Amygdala (tissue), 56 donors: Measurements from ENCODE around the gene SHROOM3.
"Not testable (repeated sequence)": the region's sequence is repeated elsewhere in the genome, so short reads cannot be mapped to it uniquely, and the experiment has no call there.

Source experiments
- DNase-seq, 56 donors: peaks; one replicate each; lab custom pipeline; 2025; lab: John Stamatoyannopoulos, UW

The SHROOM3 gene

DNA sequence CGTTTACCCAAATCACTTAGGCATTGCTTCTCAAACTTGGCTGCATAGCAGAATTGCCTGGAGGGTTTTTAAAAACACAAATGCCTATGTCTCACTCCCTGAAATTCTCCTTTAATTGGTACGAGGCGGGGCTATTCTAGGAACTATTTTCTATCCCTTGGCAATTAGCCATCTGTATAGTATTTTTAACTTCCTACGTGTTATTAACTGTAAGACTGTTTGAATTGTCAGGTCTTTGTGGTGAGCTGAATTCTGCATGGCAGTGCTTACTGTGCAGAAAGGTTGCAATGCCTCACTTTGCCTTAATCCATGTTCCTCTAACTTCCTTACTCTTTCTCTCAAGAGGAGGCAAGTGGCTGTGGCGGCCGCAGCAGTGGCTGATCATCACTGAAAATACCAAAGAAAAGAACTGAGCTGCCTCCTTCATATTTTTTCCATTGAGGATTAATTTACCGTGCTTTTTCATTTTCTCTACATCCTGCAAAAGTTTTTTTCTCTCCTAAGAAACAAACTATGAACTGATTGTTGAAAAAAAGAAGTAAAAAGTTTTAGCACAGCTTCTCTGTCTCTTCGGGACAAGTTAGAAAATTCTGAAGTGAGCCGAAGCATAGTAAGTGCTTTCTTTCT is at the start of gene SHROOM3:
Gene SHROOM3, plus strand, starts transcription at position 329 of the 627 bp plus-strand sequence. CDS start 824 bp downstream, outside the sequence.
- no peak for DNase-seq

DNA sequence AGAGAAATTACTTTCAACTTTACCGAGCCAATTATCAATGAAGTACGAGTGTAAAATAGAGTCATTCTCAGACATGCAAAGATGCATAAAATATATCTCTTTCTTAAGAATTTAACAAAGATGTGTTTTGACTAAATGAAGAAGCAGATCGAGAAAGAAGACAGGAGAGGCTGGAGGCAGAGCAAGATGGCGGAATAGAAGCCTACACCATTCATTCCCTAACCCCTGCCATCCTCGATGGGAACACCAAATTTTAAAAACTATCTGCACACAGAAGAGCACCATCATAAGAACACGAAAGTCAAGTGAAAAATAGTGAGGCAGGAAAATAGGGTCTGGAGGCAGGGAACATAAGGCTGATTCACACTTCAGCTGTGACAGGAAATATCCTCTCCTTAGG is 49.1 kb upstream of the SHROOM3 start:
- no peak for DNase-seq

DNA sequence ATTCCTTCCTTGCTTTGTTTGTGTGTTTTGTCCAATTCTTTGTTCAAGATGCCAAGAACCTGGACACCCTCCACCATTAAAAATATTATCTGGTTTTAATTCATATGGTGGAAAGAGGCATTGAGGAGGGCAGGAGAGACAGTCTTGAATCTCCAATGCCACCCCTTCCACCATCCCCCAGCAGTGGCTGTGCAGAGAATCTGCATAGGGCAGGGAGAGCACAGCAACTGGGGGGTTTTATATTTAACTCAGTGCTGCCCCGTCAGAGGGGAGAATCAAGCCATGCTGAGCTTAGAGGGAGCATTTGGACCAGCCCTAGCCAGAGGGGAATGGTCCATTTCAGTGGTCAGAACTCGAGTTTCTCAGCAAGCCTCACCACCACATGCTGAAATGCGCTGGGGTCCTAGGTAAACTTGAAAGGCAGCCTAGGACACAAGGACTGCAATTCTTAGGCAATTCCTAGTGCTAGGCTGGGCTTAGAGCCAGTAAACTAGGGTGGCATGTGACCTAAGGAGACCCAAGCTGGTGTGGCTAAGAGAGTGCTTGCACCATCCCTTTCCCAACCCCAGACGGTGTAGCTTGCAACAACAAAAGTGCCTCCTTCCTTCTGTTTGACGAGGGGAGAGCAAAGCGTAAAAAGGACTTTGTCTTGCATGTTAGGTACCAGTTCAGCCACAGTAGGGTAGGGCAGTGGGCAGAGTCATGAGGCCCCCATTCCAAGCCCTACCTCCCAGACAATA is 48.3 kb upstream of the SHROOM3 start:
- DNase-seq: no peak

DNA sequence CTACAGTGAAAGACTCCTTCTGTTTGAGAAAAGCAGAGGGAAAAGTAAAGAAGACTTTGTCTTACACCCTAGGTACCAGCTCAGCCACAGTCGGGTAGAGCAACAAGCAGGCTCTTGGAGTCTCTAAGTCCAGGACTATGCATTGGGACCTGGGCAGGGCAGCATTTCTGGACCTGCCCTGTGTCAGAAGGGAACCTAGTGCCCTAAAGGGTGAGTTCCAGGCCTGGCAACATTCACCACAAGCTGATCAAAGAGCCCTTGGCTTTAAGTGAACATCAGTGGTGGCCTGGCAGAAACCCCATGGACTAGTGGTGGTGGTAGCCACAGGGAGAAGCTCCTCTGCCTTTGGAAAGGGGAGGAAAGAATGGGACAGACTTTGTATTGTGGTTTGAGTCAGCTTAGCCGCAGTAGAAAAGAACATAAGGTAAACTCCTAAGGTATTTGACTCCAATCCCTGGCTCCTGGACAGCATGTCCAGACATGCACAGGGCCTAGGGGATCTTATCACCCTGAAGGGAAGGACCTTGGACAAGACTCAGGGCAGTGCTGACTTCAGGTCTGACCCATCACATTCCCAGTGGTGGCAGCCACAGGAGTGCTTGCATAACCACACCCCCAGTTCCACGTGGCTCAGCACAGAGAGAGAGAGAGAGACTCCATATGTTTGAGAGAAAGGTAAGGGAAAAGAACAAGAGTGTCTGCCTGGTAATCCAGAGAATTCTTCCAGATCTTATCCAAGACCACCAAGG is 46.7 kb upstream of the SHROOM3 start:
- DNase-seq: no peak

DNA sequence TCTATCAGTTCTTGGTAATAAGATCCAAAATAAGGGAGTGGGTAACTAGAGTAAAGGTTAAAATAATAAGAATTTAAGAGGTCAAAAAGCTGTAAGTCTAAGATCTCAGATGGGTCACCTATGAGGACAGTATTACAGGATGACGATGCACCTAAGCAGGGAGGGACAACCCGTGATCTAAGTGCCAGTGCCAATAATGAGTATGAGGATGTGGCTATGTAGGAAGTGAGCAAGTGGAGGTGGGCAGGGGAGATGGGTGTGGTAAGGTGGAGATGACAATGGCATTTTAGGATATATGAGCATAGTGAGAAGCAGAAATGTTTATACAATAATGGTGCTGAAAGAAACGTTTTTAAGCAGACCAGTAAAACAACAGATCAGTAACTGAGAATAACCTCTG is 33.4 kb upstream of the SHROOM3 start:
- no peak for DNase-seq

DNA sequence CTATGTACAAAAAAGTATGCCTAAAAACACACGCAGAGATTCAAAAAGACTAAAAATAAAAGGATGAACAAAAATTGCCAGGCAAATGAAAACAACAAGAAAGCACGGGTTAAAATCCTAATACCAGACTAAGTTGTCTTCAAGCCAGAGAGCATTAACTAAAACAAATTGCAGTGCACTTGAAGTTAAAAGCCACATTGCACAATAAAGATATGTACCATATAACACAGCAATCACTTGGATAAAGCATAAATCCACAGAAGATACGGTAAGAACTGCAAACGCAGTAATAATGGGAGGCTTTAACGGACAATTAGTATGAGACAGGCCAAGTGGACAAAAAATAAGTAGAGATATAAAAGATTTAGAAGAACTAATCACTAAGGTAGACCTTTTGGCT is 28.9 kb upstream of the SHROOM3 start:
- DNase-seq: no peak

DNA sequence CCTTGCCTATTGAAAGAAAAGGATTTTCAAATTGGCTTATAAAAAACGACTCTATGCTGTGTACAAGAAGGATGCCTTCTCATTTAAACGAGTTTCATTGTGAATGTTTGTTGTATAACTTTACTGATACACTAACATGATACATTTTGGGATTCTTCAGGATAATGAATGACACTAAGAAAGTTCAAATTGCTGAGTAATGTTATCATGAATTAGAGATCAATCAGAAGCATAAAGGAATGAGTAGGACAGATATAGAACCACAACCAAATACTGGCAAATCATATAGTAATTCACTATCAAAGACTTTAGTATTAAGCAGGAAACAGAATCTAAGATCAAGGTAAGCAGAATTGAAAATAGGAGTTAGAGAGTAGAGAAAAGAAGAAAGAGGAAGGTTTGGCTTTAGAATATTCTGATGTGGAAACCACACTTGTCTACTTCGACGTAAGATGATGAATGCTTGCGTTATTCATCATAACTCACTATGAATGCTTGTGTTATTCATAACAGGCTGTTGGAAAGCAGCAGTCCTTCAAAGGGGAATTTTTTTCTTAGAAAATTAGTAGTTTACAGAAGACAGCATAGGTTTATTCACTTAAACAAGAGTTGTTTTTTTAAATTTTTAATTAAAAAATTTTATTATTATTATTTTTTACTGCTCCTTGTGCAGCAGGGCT is 27.4 kb upstream of the SHROOM3 start:
- DNase-seq: no peak

DNA sequence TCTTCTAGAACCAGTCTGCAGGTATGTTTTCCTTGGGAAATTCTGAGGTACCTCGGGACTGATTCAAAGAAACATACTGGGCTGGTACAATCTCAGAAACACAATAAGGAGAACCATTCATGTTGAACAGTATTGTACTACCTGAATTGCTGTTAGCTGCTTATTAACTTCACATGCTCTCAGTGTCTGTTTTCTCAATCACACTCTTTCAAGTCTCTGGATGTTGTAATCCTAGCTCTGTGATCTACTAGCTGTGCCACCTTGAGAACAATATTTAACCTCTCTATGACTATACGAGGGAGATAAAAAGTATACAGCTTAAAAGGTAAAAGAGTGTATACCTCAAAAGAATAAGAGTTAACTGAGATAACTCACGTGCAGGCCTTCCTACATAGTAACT is 24.4 kb upstream of the SHROOM3 start:
- no peak for DNase-seq

DNA sequence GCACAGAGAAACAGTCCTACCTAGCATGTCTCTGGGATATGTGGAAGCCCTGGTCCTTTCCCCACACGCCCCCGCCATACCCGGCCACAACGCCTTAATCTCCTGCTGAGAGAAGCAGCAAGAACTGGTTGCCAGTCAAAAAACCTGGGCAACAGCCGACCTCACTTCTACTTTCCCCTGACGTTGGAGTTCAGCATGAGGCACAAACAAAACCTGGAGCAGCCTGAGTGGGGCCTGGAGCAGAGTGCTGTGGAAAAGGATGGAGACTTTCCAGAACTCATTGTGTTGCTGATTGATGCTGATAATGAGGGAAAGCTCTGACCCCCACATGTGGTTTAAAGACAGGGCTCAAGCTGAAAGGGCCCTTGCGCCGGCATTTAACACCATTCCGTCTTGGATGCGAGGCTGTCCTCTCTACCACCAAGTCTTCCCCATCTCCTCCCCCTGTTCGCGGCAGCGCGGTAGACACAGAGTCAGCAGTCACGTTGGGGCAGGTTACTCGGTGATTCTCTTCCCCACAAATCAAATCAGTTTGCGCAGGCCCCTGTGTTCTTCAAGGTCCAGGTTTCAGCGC is 14.8 kb upstream of the SHROOM3 start:
- DNase-seq: peak in 1 of 56 donors; percentile 15

DNA sequence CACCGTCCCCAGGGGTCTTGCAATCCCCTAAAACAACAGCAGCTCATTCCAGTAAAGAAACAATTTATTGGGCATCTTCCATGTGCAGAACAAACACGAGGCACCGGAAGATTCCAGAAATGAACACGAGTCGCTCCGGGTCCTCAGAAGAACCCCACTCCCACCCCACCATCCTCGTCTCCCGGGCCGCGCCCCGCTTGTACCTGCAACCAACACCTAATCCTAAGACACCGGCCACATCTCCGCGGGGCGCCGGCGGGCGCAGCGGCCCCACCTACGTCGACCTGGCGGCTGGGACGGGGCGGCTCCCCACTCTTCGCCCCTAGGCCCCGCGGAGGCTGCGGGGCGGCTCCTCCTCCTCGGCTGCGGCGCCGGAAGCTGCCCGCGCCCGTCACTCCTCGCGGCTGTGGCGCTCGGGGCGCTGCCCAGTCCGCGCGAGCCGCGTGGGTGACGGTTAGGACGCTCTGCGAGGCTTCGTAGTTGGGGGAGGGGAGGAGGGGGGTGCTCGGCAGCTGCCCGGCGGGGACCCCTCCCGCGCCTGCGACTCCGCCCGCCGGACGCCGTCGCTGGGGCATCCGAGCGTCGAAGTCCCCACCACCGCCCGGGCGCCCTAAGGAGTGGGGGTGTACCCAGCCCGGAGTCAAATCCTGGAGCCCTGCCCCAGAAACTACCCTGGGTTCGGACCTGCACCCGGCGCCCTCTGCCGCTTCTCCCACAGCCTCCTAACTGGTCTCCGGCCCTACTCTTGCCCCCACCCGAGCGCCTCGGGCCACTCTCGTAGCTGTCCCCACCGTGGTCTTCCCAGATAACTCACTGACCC is 14.1 kb upstream of the SHROOM3 start, which contains the start of gene CCDC158:
Gene CCDC158, minus strand, starts transcription at position 380 of the 820 bp plus-strand sequence. CDS start 17,934 bp downstream, outside the sequence.
- DNase-seq: peak in 5 of 56 donors; percentile 6 to 43 (median 15)

DNA sequence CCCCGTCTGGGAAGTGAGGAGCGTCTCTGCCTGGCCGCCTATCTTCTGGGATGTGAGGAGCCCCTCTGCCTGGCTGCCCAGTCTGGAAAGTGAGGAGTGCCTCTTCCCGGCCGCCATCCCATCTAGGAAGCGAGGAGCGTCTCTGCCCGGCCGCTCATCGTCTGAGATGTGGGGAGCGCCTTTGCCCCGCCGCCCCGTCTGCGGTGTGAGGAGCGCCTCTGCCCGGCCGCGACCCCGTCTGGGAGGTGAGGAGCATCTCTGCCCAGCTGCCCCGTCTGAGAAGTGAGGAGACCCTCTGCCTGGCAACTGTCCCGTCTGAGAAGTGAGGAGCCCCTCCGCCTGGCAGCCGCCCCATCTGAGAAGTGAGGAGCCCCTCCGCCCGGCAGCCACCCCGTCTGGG is 11.9 kb upstream of the SHROOM3 start:
- DNase-seq: not testable (repeated sequence)

DNA sequence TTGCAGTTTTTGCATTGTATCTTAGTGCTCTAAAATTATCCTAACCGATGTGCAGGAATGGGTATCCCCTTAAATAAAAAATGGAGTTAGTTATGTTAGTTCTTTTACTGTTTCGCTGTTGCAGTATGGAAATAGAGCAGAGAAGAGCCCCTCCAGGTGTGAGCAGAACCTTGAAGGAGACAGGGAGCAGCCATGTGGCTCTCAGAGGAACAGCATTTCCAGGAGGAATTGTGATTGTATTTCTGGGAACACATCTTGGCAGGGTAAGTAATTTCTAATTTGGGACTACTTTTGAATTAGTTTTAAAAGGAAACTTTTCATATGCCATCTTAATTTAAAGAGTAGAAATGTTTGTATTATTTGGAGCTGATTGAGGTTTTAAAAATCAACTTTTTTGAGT is 8.8 kb upstream of the SHROOM3 start:
- peak in 1 of 56 donors; percentile 7 for DNase-seq

DNA sequence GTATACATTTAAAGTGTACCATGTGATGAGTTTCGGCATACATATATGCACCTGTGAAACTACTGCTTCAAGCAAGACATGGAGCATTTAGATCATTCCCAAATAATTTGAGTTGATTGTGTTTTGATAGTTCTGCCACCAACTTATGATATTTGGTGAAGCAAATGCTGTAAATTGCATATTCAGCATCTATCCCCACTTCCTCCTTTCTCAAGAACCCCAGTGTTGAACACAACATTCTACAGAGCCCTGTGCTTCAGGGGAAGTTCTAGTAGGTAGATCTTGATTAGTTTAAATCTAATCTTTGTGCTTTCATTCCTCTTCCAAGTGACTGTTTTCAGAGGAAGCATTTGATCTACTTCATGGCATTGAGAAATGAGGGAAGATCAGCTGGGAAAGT is 5.4 kb upstream of the SHROOM3 start:
- no peak for DNase-seq

DNA sequence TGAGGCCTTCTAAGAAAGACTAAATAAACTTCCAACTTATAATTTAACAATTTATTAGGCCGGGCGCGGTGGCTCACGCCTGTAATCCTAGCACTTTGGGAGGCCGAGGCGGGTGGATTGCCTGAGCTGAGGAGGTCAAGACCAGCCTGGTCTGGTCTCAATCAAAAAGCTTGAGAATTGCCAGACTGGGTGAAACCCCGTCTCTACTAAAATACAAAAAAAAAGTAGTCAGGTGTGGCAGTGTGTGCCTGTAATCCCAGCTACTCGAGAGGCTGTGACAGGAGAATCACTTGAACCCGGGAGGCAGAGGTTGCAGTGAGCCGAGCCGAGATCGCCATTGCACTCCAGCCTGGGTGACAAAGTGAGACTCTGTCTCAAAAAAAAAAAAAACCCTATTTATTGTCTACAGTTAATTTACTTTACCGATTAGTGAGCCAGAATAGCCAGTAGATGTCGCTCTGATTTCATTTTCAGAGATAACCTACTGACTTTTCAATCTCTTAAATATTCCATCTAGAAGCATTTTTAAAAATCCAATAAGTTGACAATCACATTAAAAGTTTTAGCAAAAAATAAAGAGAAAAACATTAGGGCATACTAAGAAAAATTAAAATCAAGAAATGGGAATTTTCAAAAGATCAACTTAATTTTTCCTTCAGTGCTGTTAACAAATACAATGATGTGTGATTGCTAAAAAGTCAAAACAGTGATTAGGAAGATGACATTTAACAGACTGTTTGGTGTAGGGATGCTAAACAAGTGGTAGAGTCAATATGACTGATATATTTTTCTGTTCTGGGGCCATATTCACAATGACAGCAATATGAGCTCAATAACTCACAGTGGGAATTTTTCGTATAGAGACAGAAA is 4.3 kb upstream of the SHROOM3 start:
- peak in 1 of 56 donors; percentile 5 for DNase-seq

DNA sequence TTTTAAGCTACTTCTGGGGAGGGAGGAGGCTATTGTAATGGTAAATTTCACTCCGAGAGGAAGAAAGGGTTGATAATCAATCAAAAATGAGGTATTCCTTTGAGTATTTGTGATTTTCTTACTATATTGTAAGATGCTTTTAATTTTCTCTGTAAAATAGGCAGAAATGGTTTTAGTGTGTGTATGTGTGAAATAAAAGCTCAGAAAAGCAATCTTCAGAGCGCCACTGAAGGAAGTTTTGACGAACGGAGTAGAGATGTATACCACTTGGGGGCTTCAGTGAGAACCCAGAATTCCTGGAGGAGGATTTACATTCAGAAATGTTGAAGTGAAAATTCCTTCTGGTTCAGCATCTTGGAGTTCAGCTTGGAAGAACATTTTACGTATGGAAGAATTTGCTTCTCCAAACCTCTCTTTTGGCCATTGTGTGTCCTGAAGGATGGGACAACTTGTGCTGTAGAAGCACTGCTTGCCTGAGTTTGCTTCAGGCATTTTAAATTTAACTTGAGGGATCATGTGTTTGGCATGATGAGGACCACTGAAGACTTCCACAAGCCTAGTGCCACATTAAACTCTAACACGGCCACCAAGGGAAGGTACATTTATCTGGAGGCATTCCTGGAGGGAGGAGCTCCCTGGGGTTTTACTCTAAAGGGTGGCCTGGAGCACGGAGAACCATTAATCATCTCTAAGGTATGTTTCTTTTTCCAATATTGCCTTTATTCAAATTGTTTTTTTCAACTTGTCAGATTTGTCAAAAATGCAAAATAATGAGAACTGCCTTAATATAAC is 695 bp downstream of the SHROOM3 start:
- DNase-seq: no peak

DNA sequence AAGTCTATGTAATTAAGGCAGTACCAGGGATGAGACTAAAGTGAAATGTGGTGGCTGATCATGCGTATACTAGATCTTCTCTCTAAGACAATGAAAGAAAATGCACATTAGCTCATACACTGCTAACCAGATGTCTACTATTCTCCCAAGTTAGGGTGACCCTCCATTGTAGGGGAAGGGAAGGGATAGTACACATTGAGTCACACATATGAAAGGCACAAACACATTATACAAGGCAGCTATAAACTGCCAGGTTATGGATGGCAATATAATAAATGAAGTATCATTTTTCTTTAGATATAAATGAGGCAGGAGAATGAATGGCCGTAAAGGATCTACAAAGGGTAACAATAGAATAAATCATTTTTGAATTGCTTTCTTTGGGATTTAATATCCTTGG is 4.5 kb downstream of the SHROOM3 start:
- no peak for DNase-seq

DNA sequence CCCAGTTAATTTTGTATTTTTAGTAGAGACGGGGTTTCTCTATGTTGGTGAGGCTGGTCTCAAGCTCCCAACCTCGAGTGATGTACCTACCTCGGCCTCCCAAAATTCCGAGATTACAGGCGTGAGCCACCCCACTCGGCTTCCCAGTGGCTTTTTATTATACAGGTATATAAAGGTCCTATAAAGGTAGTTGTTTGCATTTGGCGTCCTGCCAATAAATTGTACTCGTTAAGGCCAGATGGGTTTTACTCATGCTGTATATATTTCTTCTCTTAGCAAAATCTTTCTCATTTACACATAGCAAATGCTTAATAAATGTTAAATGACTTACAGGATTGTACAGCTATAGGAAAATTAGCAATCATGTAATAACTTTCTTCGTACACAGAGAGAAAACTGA is 6.9 kb downstream of the SHROOM3 start:
- DNase-seq: no peak

DNA sequence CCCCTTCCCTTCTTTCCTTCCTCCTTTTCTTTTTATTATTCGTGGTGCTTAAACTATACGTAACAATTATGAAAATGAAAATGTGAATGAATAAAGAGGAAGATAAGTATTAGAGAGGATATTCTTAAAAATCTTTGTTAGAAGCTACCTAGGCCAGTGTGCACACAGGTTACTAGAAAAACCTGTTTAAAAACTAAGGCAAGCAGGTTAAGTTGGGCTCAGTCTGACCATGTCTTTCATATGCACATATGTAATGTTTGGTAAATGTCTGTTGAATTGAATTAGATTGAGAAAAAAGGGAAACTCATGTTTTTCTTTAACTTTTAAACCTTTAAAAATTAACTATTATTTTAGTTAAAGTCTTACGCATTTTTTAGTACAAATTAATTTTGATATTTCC is 7.8 kb downstream of the SHROOM3 start:
- DNase-seq: no peak
